Femur (tissue), 1 donor: ENCODE measurements around the gene TRDMT1.

Experiments used
- DNase-seq: peaks from one replicate; pipeline ENCODE4 v3.0.0-alpha.2; 2017

Gene TRDMT1

DNA sequence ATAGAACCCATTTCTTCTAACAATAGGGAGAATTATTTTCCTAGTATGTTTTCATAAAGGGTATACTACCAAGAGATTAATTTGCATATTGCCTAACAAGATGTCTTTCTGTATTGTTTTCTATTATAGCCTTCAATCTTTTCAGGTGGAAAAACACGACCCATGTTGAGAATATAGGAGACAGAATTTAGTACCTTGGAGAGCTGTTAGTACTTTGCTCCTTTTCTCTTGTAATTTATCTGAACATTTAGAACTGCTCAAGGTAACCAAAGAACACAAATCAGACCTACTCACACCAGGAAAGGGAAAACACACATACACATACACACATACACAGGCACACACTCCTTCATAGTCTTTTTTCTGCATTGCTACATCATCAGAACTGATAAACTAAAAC, 7.8 kb upstream of the TRDMT1 start:
- DNase-seq: no peak

DNA sequence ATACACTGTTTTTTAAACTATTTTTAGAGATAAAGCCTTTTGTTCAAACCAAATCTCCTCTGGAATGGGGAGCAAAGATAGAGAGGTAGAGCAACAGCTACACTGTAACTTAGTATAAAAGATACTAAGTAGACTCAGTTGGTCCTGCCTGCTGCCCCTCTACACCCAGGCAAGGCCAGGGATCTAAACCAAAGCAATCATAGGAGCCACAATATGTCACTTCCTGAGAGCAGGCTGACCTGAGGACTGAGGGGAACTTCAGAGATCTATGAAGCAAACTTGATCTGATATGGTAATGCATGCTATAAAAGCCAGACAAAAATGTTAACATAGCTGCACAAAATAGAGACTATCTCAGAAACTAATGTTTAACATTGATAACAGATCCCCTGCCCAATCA, 7.0 kb upstream of the TRDMT1 start:
- DNase-seq: no peak

DNA sequence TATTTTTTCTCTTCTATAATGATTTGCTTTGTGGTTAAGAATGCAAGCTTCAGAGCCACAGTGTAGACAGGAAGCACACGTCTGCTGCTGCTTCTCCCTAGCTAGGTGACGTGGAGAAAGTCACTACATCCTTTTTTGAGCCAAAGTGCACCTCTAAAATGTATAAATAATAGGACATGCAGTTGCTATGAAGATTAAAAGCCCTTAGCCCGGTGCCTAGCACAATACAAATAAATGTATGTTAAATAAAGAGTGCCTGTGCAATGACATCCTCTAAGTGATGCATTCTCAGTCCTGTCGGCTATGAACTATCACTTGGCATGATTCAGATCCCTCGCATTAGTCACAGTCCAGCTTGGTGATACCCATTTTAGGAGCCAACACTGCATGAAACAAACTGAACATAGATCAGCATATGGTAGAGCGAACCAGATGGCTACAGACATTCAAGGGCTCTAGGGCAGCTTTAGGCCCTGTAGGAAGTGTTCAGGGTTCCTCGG, 4.8 kb upstream of the TRDMT1 start:
- no peak for DNase-seq

DNA sequence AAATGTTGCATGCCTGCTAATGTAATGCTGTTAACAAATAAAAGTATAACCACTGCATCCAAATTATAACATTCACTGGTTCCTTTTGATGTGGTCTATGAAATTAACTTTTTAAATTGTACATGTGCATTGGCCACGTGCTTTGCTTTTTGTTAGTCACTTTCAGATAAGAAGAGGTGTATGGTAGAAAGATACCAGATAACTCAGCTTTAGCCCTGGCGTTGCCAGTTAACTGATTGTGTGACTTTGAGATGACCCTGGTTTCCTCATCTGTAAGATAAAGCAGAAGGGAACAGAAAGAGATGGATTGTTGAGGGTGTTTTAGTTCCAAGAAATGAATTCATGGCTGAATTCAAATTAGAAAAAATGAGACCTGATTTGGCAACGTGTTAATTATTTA, 1.9 kb upstream of the TRDMT1 start:
- DNase-seq: no peak

DNA sequence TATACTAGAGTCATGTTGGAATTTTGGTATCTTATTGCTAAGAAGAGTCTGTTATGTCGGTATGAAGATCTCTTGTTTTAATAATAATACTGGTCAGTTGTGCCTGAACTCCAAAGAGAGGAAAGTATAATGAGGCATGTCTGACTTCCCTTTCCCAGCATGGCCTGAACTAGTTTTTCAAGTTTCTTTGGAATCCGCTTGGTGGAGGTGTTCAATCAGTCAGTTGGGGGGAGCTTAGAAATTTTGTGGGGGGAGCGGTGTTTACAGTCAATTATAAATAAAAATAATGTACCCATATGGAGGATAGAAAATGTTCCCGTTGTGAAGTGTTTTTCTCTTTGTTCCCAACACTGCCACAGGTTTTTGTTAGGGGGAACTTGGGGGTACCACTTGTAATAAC, 1.5 kb upstream of the TRDMT1 start:
- DNase-seq: no peak

DNA sequence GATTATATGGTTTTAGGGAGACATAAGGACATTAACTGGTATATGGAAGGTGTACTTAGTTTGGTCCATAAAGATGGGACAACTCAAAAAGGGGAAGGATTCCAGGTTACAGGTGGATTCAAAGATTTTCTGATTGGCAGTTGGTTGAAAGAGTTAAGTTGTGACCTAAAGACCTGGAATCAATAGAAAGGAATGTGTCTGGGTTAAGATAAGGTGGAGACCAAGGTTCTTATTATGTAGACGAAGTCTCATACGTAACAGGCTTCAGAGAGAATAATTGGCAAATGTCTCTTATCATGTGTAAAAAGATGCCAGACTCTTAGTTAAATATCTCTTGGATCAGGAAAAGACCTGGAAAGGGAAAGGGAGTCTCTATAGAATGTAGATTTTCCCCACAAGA, 1.0 kb upstream of the TRDMT1 start:
- DNase-seq: no peak

DNA sequence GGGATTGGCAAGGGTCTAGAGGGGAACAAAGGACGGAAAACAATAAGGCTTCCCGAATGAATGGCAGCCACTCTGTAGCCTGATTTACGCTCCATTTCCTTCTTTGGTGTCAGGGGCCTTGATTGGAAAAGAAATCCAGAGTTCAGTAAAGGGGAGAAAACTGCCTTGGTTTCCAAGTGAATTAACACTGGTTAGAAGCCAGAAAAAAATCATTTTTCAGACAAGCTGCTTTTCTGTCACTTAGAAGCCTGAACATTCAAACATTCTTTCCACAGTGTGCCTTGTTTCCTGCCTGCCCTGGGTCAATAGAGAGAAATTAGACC, 283 bp upstream of the TRDMT1 start:
- no peak for DNase-seq

DNA sequence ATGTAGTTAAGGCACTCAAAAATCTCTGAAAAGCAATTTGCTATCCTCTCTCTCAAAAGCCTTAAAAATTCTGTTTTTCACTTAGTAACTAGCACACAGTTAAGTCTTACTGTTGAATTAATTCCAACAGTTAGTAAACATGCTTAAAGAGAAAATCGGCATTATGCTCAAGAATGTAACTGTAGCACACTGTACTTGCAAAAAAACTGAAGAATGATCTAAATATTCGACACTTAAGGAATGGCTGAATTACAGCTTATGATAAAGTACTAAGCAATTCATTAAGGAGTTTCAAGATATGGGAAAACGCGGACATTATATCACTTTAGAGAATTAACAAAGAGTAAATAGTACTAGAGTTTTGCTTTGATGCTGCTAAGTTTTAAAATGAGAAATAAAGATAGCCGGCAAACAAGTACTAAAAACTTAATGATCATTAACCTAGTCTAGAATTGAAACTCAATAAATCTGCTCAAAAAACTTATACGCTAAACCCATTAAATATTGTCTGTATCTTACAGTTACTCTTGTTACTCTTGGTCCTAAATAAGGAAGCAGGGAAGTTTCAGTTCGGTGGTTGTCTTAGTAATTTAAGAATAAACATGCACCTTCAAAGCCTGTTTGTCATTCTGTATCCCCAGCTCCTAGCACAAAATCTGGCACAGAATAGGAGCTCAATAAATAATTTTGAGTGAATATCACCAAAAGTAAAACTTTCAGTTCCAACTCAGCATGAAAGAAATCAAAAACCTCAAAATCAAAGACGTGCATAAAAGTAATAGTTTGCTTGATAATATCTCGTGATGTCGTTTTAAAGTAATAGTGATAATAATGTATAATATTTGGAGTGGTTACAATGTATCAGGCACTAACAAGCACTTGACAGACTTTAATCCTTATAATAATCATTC, 1.2 kb downstream of the TRDMT1 start:
- no peak for DNase-seq

DNA sequence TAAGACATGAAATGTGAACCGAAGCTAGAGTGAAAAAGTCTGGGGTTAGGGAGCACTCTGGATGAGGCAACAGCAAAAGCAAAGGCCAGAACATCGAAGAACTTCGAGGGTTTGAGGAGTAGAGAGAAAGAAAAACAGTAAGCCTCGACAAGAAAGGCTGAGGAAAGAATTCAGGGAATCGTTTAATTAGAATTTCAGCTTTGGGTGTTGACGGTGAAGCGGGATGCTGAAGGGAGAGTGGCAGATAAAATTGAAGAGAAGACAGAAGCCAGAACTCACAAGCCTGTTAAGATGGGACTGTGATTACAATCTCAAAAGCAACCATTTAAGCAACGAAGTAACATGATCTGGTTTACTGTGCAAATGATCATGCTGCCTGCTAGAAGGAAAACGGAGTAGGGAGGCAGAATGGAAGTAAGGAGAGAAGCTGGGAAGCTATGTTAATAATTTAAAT, 2.1 kb downstream of the TRDMT1 start:
- no peak for DNase-seq

DNA sequence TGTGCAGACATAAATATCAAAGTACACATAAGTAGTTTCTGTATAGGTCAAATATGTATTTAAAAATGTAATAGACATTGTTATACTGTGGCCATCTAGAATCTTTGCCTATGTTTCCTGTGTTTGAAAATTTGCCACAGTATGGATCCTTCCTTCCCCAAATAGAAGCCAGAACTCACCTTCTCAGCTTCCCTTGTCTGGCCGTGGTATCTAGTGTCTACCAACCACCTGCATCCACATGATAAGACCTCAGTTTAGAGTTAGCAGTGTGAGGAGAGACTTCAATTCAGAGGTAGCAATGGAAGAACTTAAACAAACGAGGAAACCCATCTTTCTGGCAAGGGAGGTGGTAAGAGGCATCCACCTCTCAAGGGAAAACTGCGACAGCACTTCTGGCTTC, 4.9 kb downstream of the TRDMT1 start:
- DNase-seq: no peak

DNA sequence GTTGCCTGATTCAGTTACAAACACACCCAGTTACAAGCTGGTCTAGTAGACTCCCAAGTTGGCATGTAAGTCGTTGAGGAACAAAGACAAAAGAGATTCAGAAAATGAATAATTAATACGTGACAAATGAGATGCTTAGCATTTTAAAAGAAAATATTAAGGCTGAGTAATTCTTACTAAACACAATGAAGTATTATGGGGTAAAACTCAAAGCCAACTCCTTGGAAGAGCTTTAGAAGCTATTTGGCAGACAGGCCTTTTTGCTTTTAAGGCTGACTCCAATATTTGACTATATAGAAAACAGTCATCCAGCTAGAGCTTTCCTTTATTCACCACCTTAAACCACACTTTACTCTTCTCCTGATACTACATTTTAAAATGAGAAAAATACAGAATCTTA, 5.4 kb downstream of the TRDMT1 start:
- no peak for DNase-seq

DNA sequence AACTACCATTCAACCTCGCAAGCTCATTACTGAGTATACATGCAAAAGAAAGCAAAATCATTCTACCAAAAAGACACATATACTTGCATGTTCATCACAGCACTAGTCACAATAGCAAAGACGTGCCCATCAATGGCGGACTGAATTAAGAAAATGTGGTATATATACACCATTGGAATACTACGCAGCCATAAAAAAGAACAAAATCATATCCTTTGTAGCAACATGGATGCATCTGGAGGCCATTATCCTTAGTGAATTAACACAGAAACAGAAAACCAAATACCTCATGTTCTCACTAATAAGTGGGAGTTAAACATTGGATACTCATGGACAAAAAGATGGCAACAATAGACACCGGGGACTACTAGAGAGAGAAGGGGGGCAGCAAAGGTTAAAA, 6.4 kb downstream of the TRDMT1 start:
- DNase-seq: no peak

DNA sequence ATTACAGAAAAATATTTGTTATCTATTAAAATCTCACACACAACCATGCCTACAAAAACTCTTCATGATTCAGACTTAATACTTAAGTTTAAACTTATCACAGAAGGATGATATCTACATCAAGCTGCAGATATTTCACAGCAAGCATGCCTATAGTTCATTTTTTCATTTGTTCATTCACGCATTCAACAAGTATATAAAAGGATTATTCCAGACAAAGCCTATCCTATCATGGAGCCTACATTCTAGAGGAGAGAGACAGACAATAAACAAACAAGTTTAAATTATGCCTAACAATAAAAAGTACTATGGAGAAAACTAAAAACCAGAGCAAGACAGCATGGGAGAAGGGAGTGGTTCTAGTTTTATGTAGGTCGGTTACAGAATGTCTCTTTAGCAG, 10.9 kb downstream of the TRDMT1 start:
- no peak for DNase-seq

DNA sequence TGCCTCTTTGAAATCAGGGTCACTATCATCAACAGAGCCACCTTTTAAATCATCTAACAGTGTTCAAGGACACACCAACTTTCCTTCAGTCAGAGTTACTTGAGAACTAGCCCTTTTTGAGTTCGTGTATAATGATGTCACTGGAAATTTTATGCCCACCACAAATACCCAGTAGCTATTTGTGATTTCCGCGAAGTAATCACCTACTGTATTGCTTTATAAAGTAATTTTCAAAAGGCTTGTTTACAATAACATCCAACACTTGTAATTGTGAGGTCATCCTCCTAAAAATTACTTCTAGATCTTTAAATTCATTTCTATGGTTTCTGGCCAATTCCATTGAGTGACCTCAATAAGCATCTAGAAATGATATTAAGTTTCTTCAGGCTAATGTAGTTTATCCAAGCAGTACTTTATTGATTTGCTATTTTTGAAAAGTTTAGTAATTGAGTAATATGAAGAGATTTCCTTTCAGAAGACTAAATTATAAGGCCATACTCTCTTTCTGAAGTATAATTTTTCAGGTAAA, 12.8 kb downstream of the TRDMT1 start:
- no peak for DNase-seq

DNA sequence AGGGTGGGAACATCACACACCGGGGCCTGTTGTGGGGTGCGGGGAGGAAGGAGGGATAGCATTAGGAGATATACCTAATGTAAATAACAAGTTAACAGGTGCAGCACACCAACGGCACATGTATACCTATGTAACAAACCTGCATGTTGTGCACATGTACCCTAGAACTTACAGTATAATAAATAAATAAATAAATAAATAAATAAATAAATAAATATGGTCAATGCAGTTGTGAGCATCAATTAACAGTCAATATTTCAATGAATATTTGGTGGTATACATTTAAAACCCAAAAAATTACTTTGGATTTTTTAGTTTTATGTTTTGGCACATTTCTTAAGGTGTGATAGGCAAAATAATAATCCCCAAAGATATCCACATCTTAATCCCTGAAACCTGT, 15.6 kb downstream of the TRDMT1 start:
- no peak for DNase-seq

DNA sequence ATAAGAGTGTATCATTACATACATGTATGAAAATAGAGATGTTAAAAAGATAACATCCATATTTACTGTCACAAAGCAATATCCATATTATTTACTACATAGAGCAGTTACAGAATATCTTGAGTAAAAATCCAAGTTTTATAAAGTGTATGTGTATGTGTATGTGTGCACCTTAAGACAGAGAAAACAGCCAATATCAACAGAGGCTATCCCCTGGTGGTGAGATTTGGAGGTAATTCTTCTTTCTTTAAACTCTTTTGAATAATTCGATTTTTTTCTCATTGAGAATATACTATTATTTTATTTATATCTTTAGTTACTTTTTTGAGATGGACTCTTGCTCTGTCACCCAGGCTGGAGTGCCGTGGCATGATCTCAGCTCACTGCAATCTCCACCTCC, 18.4 kb downstream of the TRDMT1 start:
- no peak for DNase-seq

DNA sequence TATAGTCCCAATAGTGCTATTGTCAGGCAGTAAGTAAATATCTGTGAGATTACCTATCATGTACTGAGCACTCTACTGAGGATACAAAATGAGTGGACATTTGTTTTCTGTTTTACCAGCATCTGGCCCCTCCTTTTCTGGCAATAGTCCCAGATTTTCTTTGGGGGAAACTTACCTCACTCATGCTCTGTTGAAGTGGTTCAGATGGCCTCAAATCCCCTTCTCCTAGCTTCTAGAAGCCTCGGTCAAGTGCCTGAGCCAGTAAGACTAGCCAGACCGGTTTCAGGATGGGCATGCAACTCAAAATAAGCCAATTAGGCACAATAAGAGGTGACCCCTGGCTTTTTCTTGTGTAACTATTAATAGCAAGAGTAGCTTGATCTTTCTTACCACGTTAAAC, 19.7 kb downstream of the TRDMT1 start:
- DNase-seq: no peak

DNA sequence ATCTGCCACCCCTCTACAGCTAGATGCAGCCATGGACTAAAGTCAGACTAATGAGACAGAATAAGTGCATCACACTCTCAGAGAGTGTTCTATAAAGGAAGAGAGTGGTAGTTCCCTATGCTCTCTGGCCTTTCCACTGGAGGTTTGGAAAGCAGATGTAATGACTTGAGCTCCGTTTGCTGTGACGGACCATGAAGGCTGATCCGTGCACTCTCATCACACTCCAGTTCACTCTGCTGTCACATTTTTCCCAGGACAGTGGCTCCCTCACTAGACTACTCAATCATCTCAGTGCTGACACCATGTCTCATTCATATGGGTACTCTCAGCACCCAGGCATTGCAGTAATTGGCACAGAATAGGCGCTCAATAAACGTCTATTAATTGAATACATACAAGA, 20.4 kb downstream of the TRDMT1 start:
- DNase-seq: no peak

DNA sequence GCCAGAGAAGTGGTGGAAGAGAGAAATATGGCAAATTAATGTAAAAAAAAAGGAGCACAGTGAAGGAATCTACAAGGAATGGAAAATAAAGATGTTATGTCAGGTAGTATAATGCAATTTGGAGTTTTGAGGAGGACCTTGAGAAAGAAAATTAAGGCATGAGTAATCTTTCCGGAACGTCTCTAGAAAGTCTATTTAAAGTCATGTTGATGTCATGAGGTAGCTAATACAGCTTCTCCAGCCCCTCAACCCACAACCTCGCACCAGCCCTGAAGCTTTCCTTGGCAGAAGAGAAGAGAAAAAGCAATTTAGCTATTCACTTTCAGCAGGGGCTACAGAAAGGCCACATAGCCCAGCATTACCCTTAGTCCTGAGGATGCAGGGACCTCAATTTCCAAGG, 22.5 kb downstream of the TRDMT1 start:
- DNase-seq: no peak

DNA sequence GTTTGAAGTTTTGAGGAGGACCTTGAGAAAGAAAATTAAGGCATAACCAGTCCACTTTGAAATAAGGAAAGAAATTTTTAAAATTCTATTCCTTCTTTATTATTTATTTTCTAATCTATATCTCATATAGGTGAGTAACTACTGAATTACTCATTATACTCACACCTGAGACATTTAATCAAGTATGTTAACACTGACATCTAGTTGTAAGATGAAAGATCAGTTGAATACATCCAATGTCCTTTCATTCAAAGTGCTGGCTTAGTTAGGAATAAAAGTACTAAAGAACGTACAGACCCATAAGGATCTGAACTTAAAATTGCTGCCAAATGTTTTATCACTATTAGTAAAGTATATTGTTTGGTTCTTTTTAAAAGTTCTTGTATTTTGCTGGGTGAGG, 23.5 kb downstream of the TRDMT1 start:
- DNase-seq: no peak

DNA sequence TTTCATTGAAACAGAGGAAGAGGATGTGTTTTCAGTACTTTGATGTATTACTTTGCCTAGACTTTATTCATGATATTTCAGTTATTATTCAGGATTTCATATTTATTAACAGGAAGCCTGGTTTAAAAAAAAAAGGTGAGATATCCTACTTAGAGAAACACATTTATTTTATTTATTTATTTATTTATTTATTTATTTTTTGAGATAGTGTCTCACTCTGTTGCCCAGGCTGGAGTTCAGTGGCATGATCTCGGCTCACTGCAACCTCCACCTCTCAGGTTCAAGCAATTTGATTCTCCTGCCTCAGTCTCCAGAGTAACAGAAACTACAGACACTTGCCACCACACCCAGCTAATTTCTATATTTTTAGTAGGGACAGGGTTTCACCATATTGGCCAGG, 24.5 kb downstream of the TRDMT1 start:
- no peak for DNase-seq

DNA sequence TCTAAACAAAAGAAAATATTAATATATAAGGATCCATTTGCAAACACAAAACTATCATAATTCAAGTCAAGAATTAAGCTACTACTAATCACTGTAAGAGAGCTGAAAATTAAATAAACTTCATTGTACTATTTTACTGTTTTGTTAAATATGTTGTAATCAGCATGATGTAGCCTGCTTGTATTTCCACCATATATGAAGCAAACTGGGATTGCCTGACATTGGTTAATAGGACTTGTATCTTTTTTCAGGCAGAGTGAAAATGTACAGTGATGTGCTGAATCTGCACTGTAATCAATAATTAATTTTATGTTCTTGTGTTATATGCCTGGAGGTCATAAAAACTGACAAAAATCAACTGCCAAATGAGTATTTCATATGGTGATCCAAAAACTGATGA, 25.4 kb downstream of the TRDMT1 start:
- DNase-seq: no peak

DNA sequence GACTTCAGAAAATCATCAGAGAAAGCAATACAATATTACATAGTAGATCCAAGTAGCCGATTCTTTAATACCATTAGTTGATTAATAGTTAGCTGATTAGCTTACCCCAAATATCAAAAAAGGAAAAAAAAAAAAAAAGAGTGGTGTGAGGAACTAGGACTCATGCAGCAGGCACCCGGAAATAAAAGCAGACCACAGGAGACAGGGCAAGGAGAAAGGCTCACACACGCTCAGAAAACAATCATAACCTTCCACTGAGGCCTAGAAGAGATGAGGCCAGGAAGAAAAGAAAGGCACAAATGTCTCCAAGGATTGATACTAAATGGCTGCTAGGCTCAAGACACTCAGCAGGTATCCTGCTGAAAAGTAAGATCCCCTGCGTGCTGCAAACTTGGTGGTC, 25.9 kb downstream of the TRDMT1 start:
- no peak for DNase-seq

DNA sequence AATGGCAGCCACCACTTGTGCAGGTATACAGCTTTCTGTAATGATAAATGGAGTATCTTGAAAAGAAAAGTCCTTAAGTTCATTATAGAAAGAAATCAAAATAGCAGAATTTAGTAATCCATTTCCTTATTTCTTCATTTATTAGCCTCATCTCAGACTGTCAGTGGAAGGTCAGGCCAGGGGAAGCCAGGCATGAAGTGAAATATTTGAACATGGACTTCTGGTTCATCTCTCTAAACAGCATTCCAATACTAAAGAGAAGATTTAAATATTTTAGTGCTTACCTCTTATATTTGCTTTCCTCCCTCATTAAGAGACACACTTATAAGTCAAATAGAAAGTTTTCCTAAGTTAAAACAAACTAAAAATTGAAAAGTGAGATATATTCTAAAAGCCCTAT, 26.8 kb downstream of the TRDMT1 start:
- no peak for DNase-seq

DNA sequence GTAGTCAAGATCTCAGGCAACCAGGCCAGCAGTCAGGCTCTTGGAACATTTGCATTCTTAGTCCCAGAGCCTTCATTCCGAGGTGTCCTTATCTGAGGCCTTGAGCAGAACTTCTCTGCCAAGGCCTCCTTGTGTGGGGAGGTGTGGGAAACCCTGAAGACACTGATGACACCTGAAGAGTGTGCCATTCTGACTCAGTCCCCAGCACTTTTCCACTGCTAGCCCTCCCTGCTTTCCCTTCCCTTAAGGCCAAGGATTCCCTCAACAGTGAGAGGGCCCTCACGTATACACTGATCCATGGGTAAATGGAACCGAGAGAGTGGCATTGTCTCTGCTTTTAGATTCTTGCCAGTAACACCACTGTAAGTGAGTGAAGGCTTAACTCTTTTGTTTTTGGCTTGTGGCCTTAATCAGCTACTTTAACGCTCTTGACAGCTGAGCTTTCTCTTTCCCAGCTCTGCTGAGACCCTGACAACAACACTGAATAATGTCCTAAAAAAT, 30.3 kb downstream of the TRDMT1 start:
- no peak for DNase-seq
